Inflammatory macrophage treated with lipopolysaccharide for 4 hours (primary cell): ENCODE results near the gene CBFA2T2.
"Not testable (repeated sequence)": the region's sequence is repeated elsewhere in the genome, so short reads cannot be mapped to it uniquely, and the experiment has no call there.

Experiments
- DNase-seq: peaks from one replicate; pipeline ENCODE4 v3.0.0-alpha.2; 2020

Gene CBFA2T2

GRCh38 chr20:33553516-33553915 is 63.6 kb downstream of the CBFA2T2 start:
- DNase-seq, result no peak

DNA sequence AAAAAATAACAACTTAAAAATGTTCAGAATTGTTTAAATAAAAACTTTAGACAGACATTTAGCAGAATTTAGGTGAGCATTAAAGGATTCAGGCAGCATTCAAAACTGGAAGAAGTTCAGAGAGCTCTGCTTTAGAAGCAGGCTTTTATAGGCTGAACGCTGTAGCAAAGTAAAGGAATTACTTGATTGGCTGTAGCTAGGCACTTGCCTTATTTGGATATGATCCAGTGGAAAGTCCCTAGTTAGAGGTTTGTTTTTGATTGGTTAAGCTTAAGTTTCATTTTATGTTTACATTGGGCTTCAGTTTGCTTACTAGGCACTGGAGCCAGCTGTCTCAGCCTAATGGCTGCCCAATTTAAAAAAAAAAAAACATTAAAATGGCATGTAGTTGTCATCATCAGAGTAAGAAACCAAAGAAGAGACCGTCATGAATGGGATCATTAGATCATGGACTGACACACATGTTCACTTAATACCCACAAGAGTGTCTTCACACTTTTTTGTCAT is 65.1 kb downstream of the CBFA2T2 start:
- peak; percentile 94 for DNase-seq

DNA sequence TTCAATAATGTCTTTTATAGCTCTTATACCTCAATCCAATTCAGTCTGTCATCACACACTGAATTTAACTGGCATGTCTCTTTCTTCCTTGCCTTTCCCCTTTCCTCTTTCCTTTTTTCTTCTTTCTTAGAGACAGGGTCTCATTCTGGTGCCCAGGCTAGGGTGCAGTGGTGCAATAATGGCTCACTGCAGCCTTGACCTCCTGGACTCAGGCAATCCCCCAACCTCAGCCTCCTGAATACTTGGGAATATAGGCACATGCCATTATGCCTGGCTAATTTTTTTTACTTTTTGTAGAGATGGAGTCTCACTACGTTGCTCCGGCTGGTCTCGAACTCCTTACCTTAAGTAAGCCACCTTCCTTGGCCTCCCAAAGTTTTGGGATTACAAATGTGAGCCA is 65.9 kb downstream of the CBFA2T2 start:
- DNase-seq, result no peak

DNA sequence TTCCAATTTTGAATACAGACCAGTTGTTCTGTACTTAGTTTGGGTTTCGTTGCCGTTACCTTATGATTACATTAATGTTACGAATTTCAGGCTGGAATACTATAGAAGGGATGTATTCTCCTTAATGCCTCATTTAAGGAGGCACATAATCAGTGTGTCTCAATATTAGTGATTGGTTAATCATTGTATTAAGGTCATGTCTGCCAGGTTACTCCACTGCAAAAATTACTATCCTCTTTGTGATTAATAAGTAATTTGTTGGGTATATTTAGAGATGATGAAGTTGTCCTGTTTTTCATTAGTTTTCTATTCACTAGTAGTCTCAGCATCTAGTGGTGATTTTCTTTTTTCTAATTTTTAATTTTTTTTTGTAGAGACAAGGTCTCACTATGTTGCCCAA is 66.3 kb downstream of the CBFA2T2 start:
- DNase-seq, result no peak

DNA sequence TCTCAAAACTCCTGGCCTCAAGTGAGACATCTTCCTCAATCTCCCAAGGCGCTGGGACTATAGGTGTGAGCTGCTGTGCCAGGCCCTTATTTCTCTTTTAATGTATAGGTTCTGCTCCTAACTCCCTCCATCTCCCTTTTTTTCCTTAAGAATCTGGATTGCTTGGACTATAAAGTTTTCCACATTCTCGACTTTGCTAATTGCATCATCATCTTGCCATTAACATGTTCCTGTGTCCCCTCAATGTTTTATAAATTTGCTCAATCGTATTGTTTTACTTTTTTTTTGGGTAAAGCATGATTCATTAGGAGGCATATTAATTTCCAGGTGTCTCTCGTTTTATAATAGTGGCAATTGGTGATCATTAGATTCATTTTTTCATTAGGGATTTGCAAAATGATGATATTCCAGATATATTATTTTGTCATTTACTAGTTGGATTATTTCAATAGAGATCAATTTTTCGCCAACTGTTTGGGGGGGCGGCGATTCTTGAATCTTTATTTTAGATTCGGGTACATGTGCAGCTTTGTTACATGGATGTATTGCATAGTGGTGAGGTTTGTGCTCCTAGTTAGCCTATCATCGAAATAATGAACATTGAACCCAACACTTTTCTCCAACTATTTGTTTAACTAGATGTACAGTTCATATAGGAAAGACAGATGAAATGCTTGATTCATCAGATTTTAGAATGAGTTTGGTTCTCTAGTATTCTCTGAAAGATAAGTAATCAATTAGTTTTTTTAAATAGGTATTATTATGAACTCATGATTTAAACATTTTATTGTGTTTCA is 68.7 kb downstream of the CBFA2T2 start:
- no peak for DNase-seq

DNA sequence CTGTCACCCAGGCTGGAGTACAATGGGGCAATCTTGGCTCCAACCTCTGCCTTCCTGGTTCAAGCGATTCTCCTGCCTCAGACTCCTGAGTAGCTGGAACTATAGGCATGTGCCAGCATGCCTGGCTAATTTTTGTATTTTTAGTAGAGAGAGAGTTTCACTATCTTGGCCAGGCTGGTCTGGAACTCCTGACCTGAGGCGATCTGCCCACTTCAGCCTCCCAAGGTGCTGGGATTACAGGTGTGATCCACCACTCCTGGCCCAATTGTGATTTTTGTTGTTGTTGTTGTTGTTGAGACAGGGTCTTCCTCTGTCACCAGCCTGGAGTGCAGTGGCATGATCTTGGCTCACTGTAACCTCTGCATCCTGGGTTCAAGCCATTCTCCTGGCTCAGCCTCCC is 69.3 kb downstream of the CBFA2T2 start:
- DNase-seq, result no peak

- DNase-seq, result no peak
Observed at GRCh38 chr20:33560026-33560425, 70.1 kb downstream of the CBFA2T2 start.

- DNase-seq, result not testable (repeated sequence)
Observed at GRCh38 chr20:33561053-33561452, 71.2 kb downstream of the CBFA2T2 start.

- DNase-seq, result peak; percentile 7
Observed at GRCh38 chr20:33561692-33562601, 72.1 kb downstream of the CBFA2T2 start.

DNA sequence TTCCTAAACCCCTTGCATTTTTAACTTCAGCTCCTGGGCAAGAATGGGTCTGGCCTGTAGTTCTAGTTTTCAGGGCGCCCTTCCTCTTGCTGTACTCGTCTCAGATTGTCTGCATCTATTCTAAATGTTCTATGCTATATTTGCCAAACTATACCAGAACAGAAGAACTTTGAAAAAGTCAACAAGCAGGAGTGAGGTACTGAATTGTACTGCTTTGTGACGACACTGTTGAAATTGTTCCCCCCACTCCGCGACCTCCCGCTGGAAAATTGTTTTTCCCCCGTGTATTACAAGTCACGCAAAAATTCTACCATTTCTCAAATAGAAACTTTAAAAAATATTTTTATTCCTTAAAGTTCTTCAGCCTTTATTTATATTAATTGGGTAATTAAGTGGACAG is 73.9 kb downstream of the CBFA2T2 start:
- DNase-seq, result no peak

GRCh38 chr20:33566781-33567603 is 77.1 kb downstream of the CBFA2T2 start:
- no peak for DNase-seq

DNA sequence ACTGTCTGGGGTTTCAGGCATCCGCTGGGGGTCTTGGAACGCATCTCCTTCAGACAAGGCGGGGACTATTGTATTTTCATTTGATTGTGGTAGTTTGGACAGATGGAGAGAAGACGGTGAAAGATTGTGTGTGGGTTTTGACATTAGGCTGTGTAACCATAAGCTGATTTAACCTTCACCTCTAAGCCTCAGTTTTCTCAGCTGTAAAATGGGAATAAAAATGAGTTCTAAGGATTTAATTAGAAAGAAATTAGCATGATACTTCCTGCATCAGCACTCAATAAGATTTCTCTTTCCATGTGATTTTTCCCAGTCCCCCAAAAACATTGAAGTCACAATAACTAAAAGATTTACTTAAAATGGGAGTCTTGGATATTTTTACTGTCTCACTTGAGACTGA is 78.1 kb downstream of the CBFA2T2 start:
- no peak for DNase-seq

DNA sequence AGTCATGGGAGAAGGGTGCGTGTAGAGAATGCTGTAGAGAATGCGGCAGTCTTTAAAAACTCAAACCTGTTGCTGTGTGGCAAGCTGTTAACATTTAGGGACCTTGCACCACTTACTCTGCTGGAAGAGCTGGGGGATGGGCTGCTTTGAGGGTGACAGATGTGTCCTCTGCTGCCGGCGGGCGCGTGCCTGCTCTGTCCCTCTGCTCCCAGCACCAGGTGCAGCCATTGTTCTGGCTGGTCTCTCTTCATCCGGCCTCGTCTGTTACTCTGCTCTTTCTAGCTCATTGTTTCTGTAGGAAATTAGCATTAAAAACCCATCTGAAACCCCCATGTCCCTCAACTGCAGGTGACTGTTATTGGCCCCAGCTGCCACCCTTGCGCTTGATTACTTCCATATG is 78.5 kb downstream of the CBFA2T2 start:
- DNase-seq, result no peak

- DNase-seq, result no peak
Observed at GRCh38 chr20:33568868-33569801, 79.2 kb downstream of the CBFA2T2 start.

DNA sequence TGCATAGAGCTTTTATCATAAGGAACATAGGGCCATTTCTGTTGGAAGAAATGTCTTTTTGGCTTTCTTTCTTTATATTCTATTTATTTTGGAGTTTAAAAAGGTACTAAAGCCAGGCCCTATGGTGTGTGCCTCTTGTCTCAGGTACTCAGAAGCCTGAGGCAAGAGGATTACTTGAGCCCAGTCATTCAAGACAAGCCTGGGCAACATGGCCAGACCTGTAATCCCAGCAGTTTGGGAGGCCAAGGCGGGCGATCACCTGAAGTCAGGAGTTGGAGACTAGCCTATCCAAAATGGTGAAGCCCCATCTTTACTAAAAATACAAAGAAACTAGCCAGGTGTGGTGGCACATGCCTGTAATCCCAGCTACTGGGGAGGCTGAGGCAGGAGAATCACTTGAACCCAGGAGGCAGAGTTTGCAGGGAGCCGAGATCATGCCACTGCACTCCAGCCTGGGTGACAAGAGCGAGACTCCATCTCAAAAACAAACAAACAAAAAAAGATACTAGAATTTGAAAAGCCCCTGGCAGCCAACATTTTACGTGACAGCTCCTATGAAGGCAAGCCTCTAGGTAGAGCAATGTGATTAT is 80.0 kb downstream of the CBFA2T2 start:
- no peak for DNase-seq

GRCh38 chr20:33570743-33571142 is 80.8 kb downstream of the CBFA2T2 start:
- DNase-seq, result no peak

GRCh38 chr20:33573268-33573667 is 83.4 kb downstream of the CBFA2T2 start:
- not testable (repeated sequence) for DNase-seq

GRCh38 chr20:33575282-33575681 is 85.4 kb downstream of the CBFA2T2 start:
- DNase-seq, result peak; percentile 19

DNA sequence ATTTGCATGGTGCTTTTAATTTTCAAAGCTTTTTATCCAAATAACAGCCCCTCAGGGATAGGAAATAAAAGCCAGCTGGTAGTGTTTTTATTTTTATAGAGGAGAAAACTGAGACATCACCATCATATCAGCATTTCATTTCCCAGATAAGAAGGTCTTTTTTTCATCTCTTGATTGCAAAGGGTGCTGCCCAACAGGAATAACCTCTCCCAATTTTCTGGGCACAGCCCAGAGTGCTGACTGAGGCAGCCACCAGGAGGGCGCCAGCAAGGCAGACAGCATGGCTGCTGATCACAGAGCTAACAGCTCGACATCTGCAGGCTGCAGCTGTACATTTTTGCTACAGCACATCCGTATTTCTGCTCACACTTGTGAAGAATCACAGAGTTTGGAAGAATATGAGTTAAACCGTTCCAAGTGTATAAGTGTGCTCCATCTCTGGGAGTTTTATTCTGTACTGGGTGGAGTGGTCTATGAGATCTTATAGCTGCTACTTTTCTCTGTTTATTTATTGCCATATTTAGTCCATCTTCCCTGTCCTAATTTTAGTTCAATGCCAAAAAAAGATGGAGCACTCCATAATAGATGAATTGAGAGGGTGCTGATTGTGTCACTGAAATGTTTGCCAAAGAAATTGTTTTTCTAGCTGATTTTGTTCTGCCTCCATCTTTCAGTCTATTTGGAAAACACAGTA is 86.7 kb downstream of the CBFA2T2 start:
- DNase-seq, result no peak

GRCh38 chr20:33578510-33578909 is 88.6 kb downstream of the CBFA2T2 start:
- no peak for DNase-seq

GRCh38 chr20:33583143-33583542 is 93.2 kb downstream of the CBFA2T2 start:
- no peak for DNase-seq
